WI38 (cell line): ENCODE results near the gene CNTFR.

ENCODE experiments used
- H3K4me3 ChIP-seq: 2 replicates; pipeline ENCODE4 v1.5.1; 2011; ENCODE audit warnings: low read depth, mild to moderate bottlenecking, control low read depth, low read length
- CTCF ChIP-seq: IDR thresholded peaks from 2 replicates; pipeline ENCODE4 v1.5.1; 2012; ENCODE audit warnings: low read depth, mild to moderate bottlenecking, control low read depth, low read length

The CNTFR gene

GRCh38 chr9:34611811-34612787, 22.6 kb upstream of the CNTFR start, which contains the start of gene RPP25L:
TSS of gene RPP25L (minus strand) at chr9:34612097. CDS start at chr9:34611296, 801 bp downstream.
- H3K4me3 ChIP-seq, result peak within 1 kb of the TSS; percentile 76
- no peak for TF ChIP-seq CTCF

GRCh38 chr9:34611251-34611810, 21.8 kb upstream of the CNTFR start:
- H3K4me3 ChIP-seq, result peak overlapping the region; percentile 76
- no peak for TF ChIP-seq CTCF

GRCh38 chr9:34610434-34611206, 21.1 kb upstream of the CNTFR start:
- H3K4me3 ChIP-seq, result peak overlapping the region; percentile 76; the same call in 1 of the 2 replicates
- no peak for TF ChIP-seq CTCF

- H3K4me3 ChIP-seq, result no peak overlapping the region
- TF ChIP-seq CTCF, result no peak
Measured at GRCh38 chr9:34607331-34607730, 17.8 kb upstream of the CNTFR start.

- no peak overlapping the region for H3K4me3 ChIP-seq
- no peak for TF ChIP-seq CTCF
Measured at GRCh38 chr9:34606905-34607304, 17.4 kb upstream of the CNTFR start.

- H3K4me3 ChIP-seq, result no peak overlapping the region
- TF ChIP-seq CTCF, result no peak
Measured at GRCh38 chr9:34606190-34606589, 16.7 kb upstream of the CNTFR start.
